ENCODE data around the gene AFTPH.

AFTPH gene

GRCh38 chr2:64523666-64524603, at the start of gene AFTPH:
AFTPH (plus strand) TSS chr2:64524328; CDS start chr2:64551475, 27,147 bp downstream.
- DNase-seq (ENCODE audit: extremely low read depth in 1 of 2, low read depth in 1 of 2) = peak; percentile 100

GRCh38 chr2:64474636-64475035, 49.5 kb upstream of the AFTPH start:
- DNase-seq (ENCODE audit: extremely low read depth in 1 of 2, low read depth in 1 of 2) = no peak

- no peak for DNase-seq (ENCODE audit: extremely low read depth in 1 of 2, low read depth in 1 of 2)
Observed at GRCh38 chr2:64477037-64477436, 47.1 kb upstream of the AFTPH start.

- no peak for DNase-seq (ENCODE audit: extremely low read depth in 1 of 2, low read depth in 1 of 2)
Observed at GRCh38 chr2:64477979-64478378, 46.1 kb upstream of the AFTPH start.

GRCh38 chr2:64478502-64479230, 45.5 kb upstream of the AFTPH start:
- peak in 1 of 2 donors; percentile 13 for DNase-seq (ENCODE audit: extremely low read depth in 1 of 2, low read depth in 1 of 2)

GRCh38 chr2:64479259-64480117, 44.6 kb upstream of the AFTPH start:
- no peak for DNase-seq (ENCODE audit: extremely low read depth in 1 of 2, low read depth in 1 of 2)

GRCh38 chr2:64481665-64482064, 42.5 kb upstream of the AFTPH start:
- DNase-seq (ENCODE audit: extremely low read depth in 1 of 2, low read depth in 1 of 2) = no peak

- no peak for DNase-seq (ENCODE audit: extremely low read depth in 1 of 2, low read depth in 1 of 2)
Observed at GRCh38 chr2:64482243-64482642, 41.9 kb upstream of the AFTPH start.

- DNase-seq (ENCODE audit: extremely low read depth in 1 of 2, low read depth in 1 of 2) = no peak
Observed at GRCh38 chr2:64482765-64483504, 41.2 kb upstream of the AFTPH start.

GRCh38 chr2:64485331-64485730, 38.8 kb upstream of the AFTPH start:
- DNase-seq (ENCODE audit: extremely low read depth in 1 of 2, low read depth in 1 of 2) = no peak

GRCh38 chr2:64485961-64486360, 38.2 kb upstream of the AFTPH start:
- DNase-seq (ENCODE audit: extremely low read depth in 1 of 2, low read depth in 1 of 2) = no peak

GRCh38 chr2:64487256-64488049, 36.7 kb upstream of the AFTPH start:
- DNase-seq (ENCODE audit: extremely low read depth in 1 of 2, low read depth in 1 of 2) = no peak

- DNase-seq (ENCODE audit: extremely low read depth in 1 of 2, low read depth in 1 of 2) = peak; percentile 32 to 57
Observed at GRCh38 chr2:64488050-64488974, 35.8 kb upstream of the AFTPH start.

GRCh38 chr2:64489081-64489751, 34.9 kb upstream of the AFTPH start:
- DNase-seq (ENCODE audit: extremely low read depth in 1 of 2, low read depth in 1 of 2) = no peak

GRCh38 chr2:64491426-64491825, 32.7 kb upstream of the AFTPH start:
- DNase-seq (ENCODE audit: extremely low read depth in 1 of 2, low read depth in 1 of 2) = no peak

- DNase-seq (ENCODE audit: extremely low read depth in 1 of 2, low read depth in 1 of 2) = no peak
Observed at GRCh38 chr2:64492272-64492671, 31.9 kb upstream of the AFTPH start.

GRCh38 chr2:64492821-64493220, 31.3 kb upstream of the AFTPH start:
- DNase-seq (ENCODE audit: extremely low read depth in 1 of 2, low read depth in 1 of 2) = no peak

GRCh38 chr2:64493788-64494187, 30.3 kb upstream of the AFTPH start:
- DNase-seq (ENCODE audit: extremely low read depth in 1 of 2, low read depth in 1 of 2) = no peak
